GM23338 (cell line): ENCODE data around the gene PRKCH. TPM values are rescaled to one million over a fixed set of nuclear protein-coding genes. Genes with fewer than 3 reads are reported as not detected.

ENCODE experiments used
- ATAC-seq: fragments of 200-7000 bp; cut with Tn5 transposase; 3 replicates; pipeline ENCODE4 v1.9.1; 2020
- DNase-seq: peaks from one replicate; pipeline ENCODE4 v3.0.0-alpha.2; 2015; ENCODE audit warnings: low spot score
- H2AFZ ChIP-seq: fragments of 200-600 bp; sonication (generic); 2 replicates; pipeline ENCODE4 v1.8.0; 2016; ENCODE audit warnings: antibody characterized with exemption, mild to moderate bottlenecking, moderate library complexity
- H3F3A ChIP-seq: fragments of 200-600 bp; sonication (generic); replicated peaks from 2 replicates; pipeline ENCODE4 v1.8.0; 2017; ENCODE audit warnings: antibody characterized with exemption, mixed run types, low read depth
- H3K27ac ChIP-seq: fragments of 200-600 bp; sonication (generic); 2 replicates; pipeline ENCODE4 v1.6.1; 2016; ENCODE audit warnings: low read depth
- H3K27me3 ChIP-seq: fragments of 200-600 bp; sonication (generic); 2 replicates; pipeline ENCODE4 v1.8.0; 2016; ENCODE audit warnings: mild to moderate bottlenecking, mixed run types, moderate library complexity; ENCODE audit not compliant: insufficient read depth
- H3K36me3 ChIP-seq: fragments of 200-600 bp; sonication (generic); 2 replicates; pipeline ENCODE4 v1.8.0; 2016; ENCODE audit warnings: mild to moderate bottlenecking; ENCODE audit not compliant: insufficient read depth
- H3K4me1 ChIP-seq: fragments of 200-600 bp; sonication (generic); 2 replicates; pipeline ENCODE4 v1.8.0; 2016; ENCODE audit warnings: mild to moderate bottlenecking, moderate library complexity; ENCODE audit not compliant: insufficient read depth
- H3K4me2 ChIP-seq: fragments of 200-600 bp; sonication (generic); 2 replicates; pipeline ENCODE4 v1.7.1; 2017; ENCODE audit warnings: mixed run types
- H3K4me3 ChIP-seq: fragments of 200-600 bp; sonication (generic); 2 replicates; pipeline ENCODE4 v1.6.1; 2016; ENCODE audit warnings: mixed run types
- H3K79me2 ChIP-seq: fragments of 200-600 bp; sonication (generic); replicated peaks from 2 replicates; pipeline ENCODE4 v1.8.0; 2017; ENCODE audit warnings: mild to moderate bottlenecking; ENCODE audit not compliant: insufficient read depth
- H3K9me2 ChIP-seq: fragments of 200-600 bp; sonication (generic); 2 replicates; pipeline ENCODE4 v1.8.0; 2017; ENCODE audit not compliant: insufficient read depth
- H4K20me1 ChIP-seq: fragments of 200-600 bp; sonication (generic); replicated peaks from 2 replicates; pipeline ENCODE4 v1.8.0; 2017; ENCODE audit warnings: mild to moderate bottlenecking; ENCODE audit not compliant: insufficient read depth
- H3K27ac Mint-ChIP-seq: 2 replicates; pipeline ENCODE4 v1.8.0; 2020; ENCODE audit warnings: inconsistent platforms, mild to moderate bottlenecking, moderate library complexity, mixed read lengths
- H3K27me3 Mint-ChIP-seq: 3 replicates; pipeline ENCODE4 v1.8.0; 2022; ENCODE audit warnings: low read depth, mild to moderate bottlenecking, moderate library complexity, mixed read lengths, inconsistent platforms; ENCODE audit not compliant: insufficient read depth, poor library complexity
- H3K36me3 Mint-ChIP-seq: 3 replicates; pipeline ENCODE4 v1.8.0; 2021; ENCODE audit warnings: low read depth, mild to moderate bottlenecking, inconsistent platforms, moderate library complexity, mixed read lengths
- H3K4me1 Mint-ChIP-seq: 3 replicates; pipeline ENCODE4 v1.8.0; 2020; ENCODE audit warnings: mild to moderate bottlenecking, inconsistent platforms, mixed read lengths
- H3K4me3 Mint-ChIP-seq: 3 replicates; pipeline ENCODE4 v1.8.0; 2021; ENCODE audit warnings: moderate library complexity, mild to moderate bottlenecking, inconsistent platforms, mixed read lengths
- H3K9me3 Mint-ChIP-seq: 3 replicates; pipeline ENCODE4 v1.8.0; 2020; ENCODE audit warnings: moderate library complexity, mild to moderate bottlenecking, inconsistent platforms, mixed read lengths
- CREB1 ChIP-seq: fragments of 250-450 bp; sonication (Bioruptor Pico); IDR thresholded peaks from 2 replicates; pipeline ENCODE4 v1.5.0; 2020; ENCODE audit warnings: low read depth, mild to moderate bottlenecking, moderate library complexity
- CTCF ChIP-seq, 2 experiments: fragments of 200-600 bp in 1 of 2; sonication (generic) in 1 of 2; conservative IDR thresholded peaks; 2 replicates each; pipeline versions ENCODE4 v1.5.1 to v1.6.1; 2016 to 2017; ENCODE audit warnings: antibody characterized with exemption in 2 of 2, low read depth in 2 of 2, mild to moderate bottlenecking in 2 of 2, moderate library complexity in 1 of 2
- EZH2 ChIP-seq: fragments of 200-600 bp; sonication (generic); IDR thresholded peaks from one replicate; pipeline ENCODE4 v1.8.0; 2017; ENCODE audit warnings: antibody characterized with exemption, mild to moderate bottlenecking, low read depth; ENCODE audit not compliant: unreplicated experiment
- EZH2phosphoT487 ChIP-seq: fragments of 200-600 bp; sonication (generic); IDR thresholded peaks from one replicate; pipeline ENCODE4 v1.8.1; 2018; ENCODE audit warnings: antibody characterized with exemption; ENCODE audit not compliant: unreplicated experiment
- JUNB ChIP-seq: IDR thresholded peaks from one replicate; pipeline ENCODE4 v1.6.1; 2016; ENCODE audit warnings: antibody characterized with exemption; ENCODE audit not compliant: unreplicated experiment
- NANOG ChIP-seq: IDR thresholded peaks from 2 replicates; pipeline ENCODE4 v1.6.1; 2016; ENCODE audit warnings: antibody characterized with exemption, borderline replicate concordance
- POLR2AphosphoS5 ChIP-seq: IDR thresholded peaks from 2 replicates; pipeline ENCODE4 v1.6.1; 2016; ENCODE audit warnings: antibody characterized with exemption, low read depth
- REST ChIP-seq: IDR thresholded peaks from one replicate; pipeline ENCODE4 v1.6.1; 2018; ENCODE audit warnings: antibody characterized with exemption; ENCODE audit not compliant: unreplicated experiment
- ZNF331 ChIP-seq: fragments of 250-450 bp; sonication (Bioruptor Pico); IDR thresholded peaks from 2 replicates; pipeline ENCODE4 v1.5.0; 2020; ENCODE audit warnings: low read depth, mild to moderate bottlenecking, moderate library complexity
- polyA plus RNA-seq: library from polyadenylated mRNA; unstranded; fragments of >200 nt; fragmentation: Nextera tagmentation; extraction: Ambion mirVana; gene quantifications from 2 replicates; pipeline ENCODE4 v1.2.1, GENCODE V29; 2016
- total RNA-seq: library from RNA; depleted of rRNA; stranded (reverse); fragments of >200 nt; shearing (Covaris generic); gene quantifications from 2 replicates; pipeline ENCODE4 v1.2.3, GENCODE V29; 2014

The PRKCH gene
- total and polyA plus RNA-seq, 2 experiments from 2014 or later = 5.4 to 10.1 TPM

- Histone ChIP-seq H3F3A (peaks cover 2% of the 10 kb centered on the region; the same call in 1 of the 2 replicates), H3K36me3 (no peaks in the 10 kb centered on the region), H3K79me2 (no peaks in the 10 kb centered on the region), H3K27me3 (no peaks in the 10 kb centered on the region), H4K20me1 (no peaks in the 10 kb centered on the region), H3K27ac (peak overlapping the region; percentile 77), H3K9me2 (no peaks in the 10 kb centered on the region), H3K4me1 (peaks cover 60% of the 10 kb centered on the region), H3K4me3 (peak overlapping the region; percentile 15), H2AFZ (peak overlapping the region; percentile 53; the same call in 1 of the 2 replicates), H3K4me2 (peak overlapping the region; percentile 69)
- ATAC-seq = no peak
- peaks cover 4% of the 10 kb centered on the region for H3K27me3 Mint-ChIP-seq
- H3K4me3 Mint-ChIP-seq = peak overlapping the region; percentile 51
- DNase-seq = no peak
- H3K27ac Mint-ChIP-seq = peak overlapping the region; percentile 58; the same call in 1 of the 2 replicates
- peaks cover 58% of the 10 kb centered on the region for H3K4me1 Mint-ChIP-seq
- TF ChIP-seq NANOG = no peak
- no peak for TF ChIP-seq POLR2AphosphoS5
- no peak for TF ChIP-seq ZNF331 (CRISPR knock-in tag)
- TF ChIP-seq REST = no peak
- TF ChIP-seq EZH2phosphoT487 = no peak
- TF ChIP-seq CREB1 (CRISPR knock-in tag) = no peak
- no peak for TF ChIP-seq CTCF (conservative IDR thresholded peaks at IDR 0.05; ENCODE audit: low read depth in 2 of 2)
- H3K36me3 Mint-ChIP-seq = peaks cover 3% of the 10 kb centered on the region; the same call in 1 of the 3 replicates
- peaks cover 3% of the 10 kb centered on the region; the same call in 1 of the 3 replicates for H3K9me3 Mint-ChIP-seq
Observed at GRCh38 chr14:61466905-61467280, 145.5 kb downstream of the PRKCH start.

DNA sequence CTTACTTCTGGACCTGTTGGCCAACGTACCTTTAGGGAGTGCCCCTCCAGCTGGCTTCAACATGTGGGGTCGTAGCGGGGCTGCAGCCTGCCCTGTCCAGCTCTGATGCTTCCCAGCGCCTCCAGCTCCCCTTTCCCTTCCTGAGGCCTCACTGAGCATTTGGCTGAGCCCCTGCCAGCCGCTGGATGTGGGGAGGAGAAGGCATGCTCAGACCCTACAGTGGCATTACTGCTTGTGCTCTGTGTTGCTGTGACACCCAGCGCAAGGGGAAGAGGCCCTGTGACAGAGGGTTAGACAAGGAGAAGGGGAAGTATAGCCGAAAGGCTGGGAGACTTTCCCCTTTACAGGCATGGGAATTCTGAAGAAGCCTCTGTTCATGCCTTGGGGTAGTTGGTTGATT is 145.9 kb downstream of the PRKCH start:
- Histone ChIP-seq H3K79me2 (no peaks in the 10 kb centered on the region), H2AFZ (peak overlapping the region; percentile 53; the same call in 1 of the 2 replicates), H3F3A (peaks cover 2% of the 10 kb centered on the region; the same call in 1 of the 2 replicates), H3K36me3 (no peaks in the 10 kb centered on the region), H3K4me2 (peak overlapping the region; percentile 69; the same call in 1 of the 2 replicates), H3K9me2 (no peaks in the 10 kb centered on the region), H3K27me3 (no peaks in the 10 kb centered on the region), H4K20me1 (no peaks in the 10 kb centered on the region), H3K27ac (peak overlapping the region; percentile 7; the same call in 1 of the 2 replicates), H3K4me1 (peaks cover 64% of the 10 kb centered on the region), H3K4me3 (no peak overlapping the region; the same call in 1 of the 2 replicates)
- DNase-seq = no peak
- peaks cover 3% of the 10 kb centered on the region; the same call in 1 of the 3 replicates for H3K36me3 Mint-ChIP-seq
- H3K4me3 Mint-ChIP-seq = no peak overlapping the region
- peaks cover 3% of the 10 kb centered on the region; the same call in 1 of the 3 replicates for H3K9me3 Mint-ChIP-seq
- ATAC-seq = no peak
- H3K4me1 Mint-ChIP-seq = peaks cover 57% of the 10 kb centered on the region
- H3K27ac Mint-ChIP-seq = no peak overlapping the region
- H3K27me3 Mint-ChIP-seq = peaks cover 4% of the 10 kb centered on the region
- no peak for TF ChIP-seq CTCF (conservative IDR thresholded peaks at IDR 0.05; ENCODE audit: low read depth in 2 of 2)
- no peak for TF ChIP-seq EZH2
- TF ChIP-seq JUNB = no peak
